ENCODE data around the gene TMEM232. TPM values are rescaled to one million over a fixed set of nuclear protein-coding genes. Genes with fewer than 3 reads are reported as not detected.

The TMEM232 gene
- total RNA-seq, 2 donors from 2014 or later: 13.3 TPM; not detected in 1

GRCh38 chr5:110634475-110634874 lies 92.0 kb downstream of the TMEM232 start:
- Histone ChIP-seq H3K4me1 (ENCODE audit: control insufficient read depth in 1 of 2, low read depth in 2 of 2) (no peaks in the 10 kb centered on the region), H3K27ac (no peak overlapping the region), H3K36me3 (no peaks in the 10 kb centered on the region), H3K4me3 (no peak overlapping the region), H3K9me3 (no peaks in the 10 kb centered on the region), H3K27me3 (replicated peaks; ENCODE audit: insufficient read depth) (no peaks in the 10 kb centered on the region)
- ATAC-seq (ENCODE audit: insufficient number of reproducible peaks, low FRiP score, low read depth): no peak
- no peak for DNase-seq (ENCODE audit: low spot score)
- TF ChIP-seq, protein P1, sequence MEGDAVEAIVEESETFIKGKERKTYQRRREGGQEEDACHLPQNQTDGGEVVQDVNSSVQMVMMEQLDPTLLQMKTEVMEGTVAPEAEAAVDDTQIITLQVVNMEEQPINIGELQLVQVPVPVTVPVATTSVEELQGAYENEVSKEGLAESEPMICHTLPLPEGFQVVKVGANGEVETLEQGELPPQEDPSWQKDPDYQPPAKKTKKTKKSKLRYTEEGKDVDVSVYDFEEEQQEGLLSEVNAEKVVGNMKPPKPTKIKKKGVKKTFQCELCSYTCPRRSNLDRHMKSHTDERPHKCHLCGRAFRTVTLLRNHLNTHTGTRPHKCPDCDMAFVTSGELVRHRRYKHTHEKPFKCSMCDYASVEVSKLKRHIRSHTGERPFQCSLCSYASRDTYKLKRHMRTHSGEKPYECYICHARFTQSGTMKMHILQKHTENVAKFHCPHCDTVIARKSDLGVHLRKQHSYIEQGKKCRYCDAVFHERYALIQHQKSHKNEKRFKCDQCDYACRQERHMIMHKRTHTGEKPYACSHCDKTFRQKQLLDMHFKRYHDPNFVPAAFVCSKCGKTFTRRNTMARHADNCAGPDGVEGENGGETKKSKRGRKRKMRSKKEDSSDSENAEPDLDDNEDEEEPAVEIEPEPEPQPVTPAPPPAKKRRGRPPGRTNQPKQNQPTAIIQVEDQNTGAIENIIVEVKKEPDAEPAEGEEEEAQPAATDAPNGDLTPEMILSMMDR (IDR thresholded peaks at IDR 0.05): no peak

GRCh38 chr5:110631236-110631635 lies 95.2 kb downstream of the TMEM232 start:
- TF ChIP-seq, protein P1 (IDR thresholded peaks at IDR 0.05): no peak
- Histone ChIP-seq H3K9me3 (no peaks in the 10 kb centered on the region), H3K27ac (no peak overlapping the region), H3K27me3 (replicated peaks; ENCODE audit: insufficient read depth) (no peaks in the 10 kb centered on the region), H3K4me1 (ENCODE audit: control insufficient read depth in 1 of 2, low read depth in 2 of 2) (no peaks in the 10 kb centered on the region), H3K36me3 (no peaks in the 10 kb centered on the region), H3K4me3 (no peak overlapping the region)
- DNase-seq (ENCODE audit: low spot score) (no peak), ATAC-seq (ENCODE audit: insufficient number of reproducible peaks, low FRiP score, low read depth) (no peak)

GRCh38 chr5:110630350-110630749 lies 96.1 kb downstream of the TMEM232 start:
- Histone ChIP-seq H3K36me3 (no peaks in the 10 kb centered on the region), H3K27ac (no peak overlapping the region), H3K4me1 (ENCODE audit: control insufficient read depth in 1 of 2, low read depth in 2 of 2) (no peaks in the 10 kb centered on the region), H3K27me3 (replicated peaks; ENCODE audit: insufficient read depth) (no peaks in the 10 kb centered on the region), H3K9me3 (no peaks in the 10 kb centered on the region), H3K4me3 (no peak overlapping the region)
- no peak for DNase-seq (ENCODE audit: low spot score)
- TF ChIP-seq, protein P1 (IDR thresholded peaks at IDR 0.05): no peak
- no peak for ATAC-seq (ENCODE audit: insufficient number of reproducible peaks, low FRiP score, low read depth)

DNA sequence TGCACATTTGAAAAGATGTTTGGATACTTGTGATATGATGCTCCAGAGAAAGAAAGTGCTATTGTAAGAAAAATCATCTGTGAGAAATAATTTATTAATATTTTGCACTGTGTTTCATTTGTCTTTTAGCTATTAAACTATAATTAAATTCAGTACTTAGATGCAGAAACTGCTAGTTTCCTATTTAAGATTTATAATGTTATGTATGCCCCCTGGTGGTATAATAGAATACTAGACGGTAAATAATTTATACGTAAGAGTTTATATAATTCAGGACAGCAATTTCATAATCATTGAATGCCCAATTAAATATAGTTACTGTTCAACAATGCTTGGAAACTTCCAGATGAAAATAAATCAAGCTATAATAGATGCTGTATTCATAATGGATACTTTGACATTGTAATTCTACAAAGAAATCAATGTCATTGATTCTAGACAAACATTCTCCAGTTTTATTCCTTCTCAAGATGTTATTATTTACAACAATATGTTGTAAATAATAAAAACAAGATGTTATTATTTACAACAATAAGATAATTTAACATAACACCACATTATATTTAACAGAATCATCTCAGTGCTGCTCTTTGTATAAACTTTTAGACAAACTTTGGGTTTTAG lies 101.0 kb downstream of the TMEM232 start:
- no peaks in the 10 kb centered on the region for H3K36me3 ChIP-seq
- TF ChIP-seq, protein P1 (IDR thresholded peaks at IDR 0.05): peak; percentile 59
- H3K4me3 ChIP-seq: peak overlapping the region; percentile 19
- no peaks in the 10 kb centered on the region for H3K27me3 ChIP-seq (replicated peaks; ENCODE audit: insufficient read depth)
- H3K27ac ChIP-seq: no peak overlapping the region
- ATAC-seq (ENCODE audit: insufficient number of reproducible peaks, low FRiP score, low read depth) (no peak), DNase-seq (ENCODE audit: low spot score) (no peak)
- peaks cover 3 to 4% of the 10 kb centered on the region in 2 donors for H3K4me1 ChIP-seq (ENCODE audit: control insufficient read depth in 1 of 2, low read depth in 2 of 2)
- H3K9me3 ChIP-seq: no peaks in the 10 kb centered on the region

DNA sequence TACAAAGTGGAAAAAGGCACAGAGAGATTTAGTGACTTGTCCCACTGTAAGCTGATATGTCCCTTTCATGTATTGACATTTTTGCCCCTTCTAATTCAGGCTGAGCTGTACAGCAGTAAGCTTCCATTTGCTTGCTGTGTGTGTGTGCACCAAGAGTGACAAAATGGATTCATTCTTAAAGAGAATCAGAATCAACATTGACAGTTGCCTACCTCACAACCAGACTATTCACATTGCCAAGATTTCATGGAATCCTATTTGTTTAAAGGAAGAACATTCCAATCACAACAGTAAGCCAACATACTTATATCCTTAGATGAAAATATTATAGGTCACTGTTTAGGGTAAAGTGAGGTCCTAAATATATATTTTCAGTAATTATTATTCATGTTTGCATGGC lies 102.6 kb downstream of the TMEM232 start:
- Histone ChIP-seq H3K27me3 (replicated peaks; ENCODE audit: insufficient read depth) (no peaks in the 10 kb centered on the region), H3K9me3 (no peaks in the 10 kb centered on the region), H3K4me3 (no peak overlapping the region), H3K4me1 (ENCODE audit: control insufficient read depth in 1 of 2, low read depth in 2 of 2) (peaks cover 3 to 4% of the 10 kb centered on the region in 2 donors), H3K27ac (no peak overlapping the region), H3K36me3 (no peaks in the 10 kb centered on the region)
- no peak for ATAC-seq (ENCODE audit: insufficient number of reproducible peaks, low FRiP score, low read depth)
- no peak for DNase-seq (ENCODE audit: low spot score)
- TF ChIP-seq, protein P1 (IDR thresholded peaks at IDR 0.05): no peak
